Measurements from ENCODE around the gene MRC1. TPM values are rescaled to one million over a fixed set of nuclear protein-coding genes. Genes with fewer than 3 reads are reported as not detected.

Gene MRC1
- total and polyA plus RNA-seq, 10 of the 15 experiments (the other 5 are each of a cell fraction or from before 2014, with no cell fraction given) = 0.01 to 0.21 (median 0.03) TPM; not detected in 5

- no peak for ATAC-seq
- BruUV-seq (replicated peaks) = no TSS peak
- Histone ChIP-seq H3K36me3 (ENCODE audit: control insufficient read depth in 2 of 2, insufficient read depth in 2 of 2, low read length in 1 of 2) (no peaks in the 10 kb centered on the region), H3K4me2 (ENCODE audit: control insufficient read depth, insufficient read depth) (no peak overlapping the region), H3K4me1 (ENCODE audit: control insufficient read depth, insufficient read depth, low read length) (no peaks in the 10 kb centered on the region), H3K9ac (ENCODE audit: control insufficient read depth, insufficient read depth, low read length) (no peak overlapping the region), H3K4me3 (no peak overlapping the region), H3K79me2 (ENCODE audit: control insufficient read depth, insufficient read depth, low read length) (no peaks in the 10 kb centered on the region), H2AFZ (ENCODE audit: control insufficient read depth, low read depth, low read length) (no peak overlapping the region), H3K27ac (ENCODE audit: control insufficient read depth, insufficient read depth) (no peak overlapping the region), H3K9me3 (replicated peaks; ENCODE audit: control insufficient read depth, insufficient read depth, low read length) (no peaks in the 10 kb centered on the region), H3K27me3 (replicated peaks in 1 of 2; ENCODE audit: control insufficient read depth in 2 of 2, insufficient read depth in 2 of 2, low read length in 1 of 2) (no peaks in the 10 kb centered on the region; a peak in 1 of 4 replicates), H4K20me1 (ENCODE audit: control insufficient read depth, insufficient read depth) (no peaks in the 10 kb centered on the region)
- ChIA-PET POLR2A (no interaction called here), CTCF (interaction anchor here (0.6 to 1.3 kb wide), 6 partner anchors 13 to 388 kb away, joined by 3 to 4 read pairs (median 4); no protein-coding TSS in a partner anchor), SMC1A (ENCODE audit: uncharacterized antibody, unreplicated experiment) (interaction anchor here (0.7 to 5.0 kb wide), 6 partner anchors 9 to 366 kb away, joined by 3 to 30 read pairs (median 4); no protein-coding TSS in a partner anchor), RAD21 (ENCODE audit: unreplicated experiment) (interaction anchor here (1.9 kb wide), 1 partner anchor 462 kb away, joined by 7 read pairs; no protein-coding TSS in a partner anchor)
- FAIRE-seq = no peak
- intact Hi-C loops (cut with micrococcal nuclease; ENCODE audit: unreplicated experiment) = loop anchor here (5.0 to 10.0 kb wide), 2 partner anchors 132 to 464 kb away; no protein-coding TSS in a partner anchor
- no peak for TF ChIP-seq MEF2A (IDR thresholded peaks at IDR 0.05; ENCODE audit: insufficient read depth, low read depth, low read length)
- no peak for TF ChIP-seq NFYA (IDR thresholded peaks at IDR 0.05; ENCODE audit: borderline replicate concordance, low read depth, low read length)
- no peak for TF ChIP-seq FOS (IDR thresholded peaks at IDR 0.05; ENCODE audit: borderline replicate concordance, extremely low read depth, insufficient read length)
- no peak for TF ChIP-seq NKRF (conservative IDR thresholded peaks at IDR 0.05)
- TF ChIP-seq, protein P1, sequence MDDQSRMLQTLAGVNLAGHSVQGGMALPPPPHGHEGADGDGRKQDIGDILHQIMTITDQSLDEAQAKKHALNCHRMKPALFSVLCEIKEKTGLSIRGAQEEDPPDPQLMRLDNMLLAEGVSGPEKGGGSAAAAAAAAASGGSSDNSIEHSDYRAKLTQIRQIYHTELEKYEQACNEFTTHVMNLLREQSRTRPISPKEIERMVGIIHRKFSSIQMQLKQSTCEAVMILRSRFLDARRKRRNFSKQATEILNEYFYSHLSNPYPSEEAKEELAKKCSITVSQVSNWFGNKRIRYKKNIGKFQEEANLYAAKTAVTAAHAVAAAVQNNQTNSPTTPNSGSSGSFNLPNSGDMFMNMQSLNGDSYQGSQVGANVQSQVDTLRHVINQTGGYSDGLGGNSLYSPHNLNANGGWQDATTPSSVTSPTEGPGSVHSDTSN (IDR thresholded peaks at IDR 0.05; ENCODE audit: insufficient replicate concordance, low read depth, low read length) = no peak
- TF ChIP-seq ESRRA (IDR thresholded peaks at IDR 0.05; ENCODE audit: low read length) = no peak
- TF ChIP-seq, protein P2, sequence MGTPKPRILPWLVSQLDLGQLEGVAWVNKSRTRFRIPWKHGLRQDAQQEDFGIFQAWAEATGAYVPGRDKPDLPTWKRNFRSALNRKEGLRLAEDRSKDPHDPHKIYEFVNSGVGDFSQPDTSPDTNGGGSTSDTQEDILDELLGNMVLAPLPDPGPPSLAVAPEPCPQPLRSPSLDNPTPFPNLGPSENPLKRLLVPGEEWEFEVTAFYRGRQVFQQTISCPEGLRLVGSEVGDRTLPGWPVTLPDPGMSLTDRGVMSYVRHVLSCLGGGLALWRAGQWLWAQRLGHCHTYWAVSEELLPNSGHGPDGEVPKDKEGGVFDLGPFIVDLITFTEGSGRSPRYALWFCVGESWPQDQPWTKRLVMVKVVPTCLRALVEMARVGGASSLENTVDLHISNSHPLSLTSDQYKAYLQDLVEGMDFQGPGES (IDR thresholded peaks at IDR 0.05) = no peak
- no peak for TF ChIP-seq HDGF (IDR thresholded peaks at IDR 0.05)
- no peak for TF ChIP-seq MEF2B (IDR thresholded peaks at IDR 0.05; ENCODE audit: partially characterized antibody, poor library complexity, severe bottlenecking)
- TF ChIP-seq RELB (IDR thresholded peaks at IDR 0.05; ENCODE audit: low read depth) = no peak
- no peak for TF ChIP-seq CREM (IDR thresholded peaks at IDR 0.05; ENCODE audit: low read depth)
- no peak for TF ChIP-seq RFX5 (IDR thresholded peaks at IDR 0.05; ENCODE audit: low read depth, low read length)
- no peak for TF ChIP-seq IKZF2 (IDR thresholded peaks at IDR 0.05)
- no peak for TF ChIP-seq SUPT20H (IDR thresholded peaks at IDR 0.05; ENCODE audit: borderline replicate concordance, control insufficient read depth, low read depth, low read length)
- WGBS (ENCODE audit: insufficient coverage, insufficient replicate concordance, low lambda C conversion rate, missing lambda C conversion rate) = 2% methylated on average over 3 of the region's 3 CpGs
- in situ Hi-C loops (cut with MboI) = no loop called here
- no peak for DNase-seq (ENCODE audit: low read depth, low spot score)
Observed at GRCh38 chr10:17850501-17850900, 41.4 kb downstream of the MRC1 start.

All from GM12878 (cell line).